H54 (cell line): ENCODE results near the gene CNTN5.
A peak's percentile ranks its signal among the peaks of the same experiment; 100 is the strongest.

Experiments
- DNase-seq: peaks from one replicate; pipeline ENCODE4 v3.0.0; 2011; ENCODE audit warnings: low spot score, mixed read lengths; ENCODE audit not compliant: insufficient read length
- FAIRE-seq: peaks from 3 replicates; lab custom pipeline; 2011; peaks lifted over from hg19 to GRCh38; lab: Jason Lieb, UNC
- POLR2A ChIP-seq: IDR thresholded peaks from 2 replicates; pipeline ENCODE4 v1.6.1; 2011; ENCODE audit warnings: low read depth, mild to moderate bottlenecking, low read length

The CNTN5 gene

DNA sequence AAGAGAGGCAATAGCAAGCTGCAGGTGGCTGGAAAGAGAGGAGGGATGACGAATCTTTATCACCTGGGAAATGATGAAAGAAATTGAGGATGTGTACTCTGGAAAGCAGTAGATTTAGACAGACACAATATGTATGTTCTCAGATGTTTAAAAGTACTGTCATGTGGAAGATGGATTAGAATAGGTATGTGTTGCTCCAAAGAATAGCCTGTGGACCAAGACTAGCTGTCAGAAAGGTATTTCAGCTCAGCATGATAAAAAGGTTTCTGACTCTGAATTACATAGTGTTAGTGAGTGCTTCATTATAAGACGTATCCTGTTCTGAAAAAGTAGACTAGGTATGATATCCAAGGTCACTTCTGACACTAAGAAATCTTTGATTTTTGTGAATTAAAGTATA, 322.4 kb downstream of the CNTN5 start:
- DNase-seq (no peak), FAIRE-seq (no peak)
- no peak for TF ChIP-seq POLR2A

DNA sequence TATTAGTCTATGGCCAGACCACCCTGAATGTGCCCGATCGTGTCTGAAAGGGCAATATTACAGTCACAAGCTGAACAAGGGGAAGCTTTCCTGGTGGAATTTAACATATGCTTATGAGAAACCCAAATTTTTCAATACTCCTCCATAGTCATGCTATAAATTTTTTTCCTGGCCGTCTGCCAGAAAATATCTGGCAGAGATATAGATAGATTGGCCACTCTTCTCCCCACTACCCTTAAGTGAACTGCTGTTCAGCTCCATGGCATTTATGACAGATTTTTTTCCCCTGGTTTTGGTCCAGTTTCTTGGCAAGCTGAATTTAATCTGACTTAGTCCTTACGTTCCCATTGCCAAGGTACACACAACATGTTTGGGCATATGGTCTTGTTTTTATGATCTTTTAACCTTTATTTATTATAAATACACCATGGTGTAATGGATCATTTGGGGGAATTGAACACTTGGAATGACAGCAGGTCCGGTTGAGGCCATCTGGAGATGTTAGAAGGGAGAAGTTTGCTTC, 328.5 kb downstream of the CNTN5 start:
- no peak for DNase-seq
- TF ChIP-seq POLR2A = no peak
- FAIRE-seq = no peak

DNA sequence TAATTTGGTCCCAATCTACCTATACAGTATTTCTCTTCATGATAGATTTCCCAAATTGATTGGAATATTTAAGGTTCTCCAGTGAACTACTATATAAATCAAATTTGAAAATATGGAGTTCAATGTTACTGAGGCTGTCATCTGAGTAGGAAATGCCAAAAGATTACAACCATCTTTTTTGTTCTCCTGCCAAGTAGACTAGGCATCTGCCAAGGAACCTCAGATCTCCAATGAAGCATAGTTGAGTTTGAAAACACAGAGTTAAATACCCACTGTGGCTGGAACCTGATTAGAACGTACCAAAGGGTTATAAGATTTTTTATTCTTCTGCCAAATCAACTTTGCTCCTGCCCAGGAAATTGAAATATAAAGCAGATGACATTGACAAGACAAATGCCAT, 330.9 kb downstream of the CNTN5 start:
- TF ChIP-seq POLR2A = no peak
- DNase-seq (no peak), FAIRE-seq (no peak)

DNA sequence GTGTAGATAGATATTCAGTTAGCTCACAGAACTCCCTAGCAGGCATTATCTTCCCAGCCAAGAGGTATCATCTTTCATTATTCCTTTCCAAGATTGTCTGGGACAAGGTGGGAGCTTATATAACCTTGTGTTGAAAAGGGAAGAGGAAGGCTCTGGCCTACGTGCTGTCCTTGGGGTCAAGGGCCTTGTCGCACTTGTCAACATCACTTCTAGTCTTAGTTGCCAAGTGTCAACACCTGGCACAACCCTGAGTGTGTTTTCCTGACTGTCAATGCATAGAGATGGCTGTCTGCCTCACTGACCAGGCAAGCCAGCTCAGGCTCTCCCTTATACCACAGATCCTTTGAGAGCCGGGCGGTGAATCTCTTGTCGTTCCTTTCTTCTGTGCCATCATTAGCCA, 331.9 kb downstream of the CNTN5 start:
- DNase-seq (no peak), FAIRE-seq (no peak)
- no peak for TF ChIP-seq POLR2A

DNA sequence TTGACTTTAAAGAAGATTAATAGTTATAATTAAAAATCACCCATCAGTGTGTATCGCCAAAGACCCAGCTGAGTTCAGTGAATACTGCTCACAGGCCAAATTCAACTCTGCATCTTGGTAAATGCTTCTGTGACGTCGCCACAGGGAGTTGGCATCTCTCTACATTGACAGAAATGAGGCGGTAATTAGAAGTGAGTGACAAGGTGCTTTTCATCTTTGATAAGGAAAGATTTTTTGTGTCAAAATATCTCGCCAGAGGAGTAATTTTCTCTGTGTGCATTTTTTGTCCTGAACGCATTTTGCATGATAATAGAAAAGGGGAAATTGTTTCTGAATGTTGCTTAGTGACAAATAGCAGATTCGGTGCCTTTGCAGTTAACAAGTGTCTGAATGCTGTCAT, 345.8 kb downstream of the CNTN5 start:
- DNase-seq (no peak), FAIRE-seq (no peak)
- TF ChIP-seq POLR2A = no peak

GRCh38 chr11:99368583-99368982, 347.8 kb downstream of the CNTN5 start:
- FAIRE-seq = no peak
- TF ChIP-seq POLR2A = no peak
- no peak for DNase-seq

DNA sequence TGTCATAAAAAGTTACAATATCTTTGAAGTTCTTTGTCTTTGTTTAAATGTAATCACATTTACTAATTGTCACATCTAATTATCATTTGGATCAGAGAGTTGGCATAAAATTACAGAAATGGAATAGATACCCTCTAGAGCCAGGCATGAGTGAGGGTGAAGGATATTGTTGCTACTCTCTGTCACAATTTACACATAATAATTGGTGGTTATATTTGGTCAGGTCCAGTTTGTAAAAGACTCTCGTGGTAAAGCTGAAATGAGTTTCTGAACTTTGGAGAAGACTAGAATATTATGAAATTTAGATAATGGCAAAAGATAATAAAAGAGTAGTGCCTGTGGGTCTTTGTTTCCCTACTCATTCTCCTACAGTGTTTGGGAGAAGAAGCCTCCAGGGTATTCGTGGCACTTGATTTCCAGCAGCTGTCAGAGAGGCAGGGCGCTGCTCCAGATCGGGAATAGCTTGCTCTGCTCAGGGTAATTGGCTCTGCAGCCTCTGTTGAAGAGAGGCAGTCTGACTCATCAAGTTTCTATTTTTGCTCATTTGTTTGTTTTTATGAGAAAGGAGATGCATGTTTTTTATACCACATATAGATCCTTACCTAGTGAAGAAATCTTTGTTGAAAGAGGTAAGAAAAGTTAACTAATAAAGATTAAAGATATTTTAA, 349.9 kb downstream of the CNTN5 start:
- DNase-seq (peak; percentile 2), FAIRE-seq (peak; percentile 62)
- TF ChIP-seq POLR2A = no peak

- DNase-seq = no peak
- FAIRE-seq = no peak
- TF ChIP-seq POLR2A = no peak
These were observed 350.5 kb downstream of the CNTN5 start for GRCh38 chr11:99371257-99371656.

DNA sequence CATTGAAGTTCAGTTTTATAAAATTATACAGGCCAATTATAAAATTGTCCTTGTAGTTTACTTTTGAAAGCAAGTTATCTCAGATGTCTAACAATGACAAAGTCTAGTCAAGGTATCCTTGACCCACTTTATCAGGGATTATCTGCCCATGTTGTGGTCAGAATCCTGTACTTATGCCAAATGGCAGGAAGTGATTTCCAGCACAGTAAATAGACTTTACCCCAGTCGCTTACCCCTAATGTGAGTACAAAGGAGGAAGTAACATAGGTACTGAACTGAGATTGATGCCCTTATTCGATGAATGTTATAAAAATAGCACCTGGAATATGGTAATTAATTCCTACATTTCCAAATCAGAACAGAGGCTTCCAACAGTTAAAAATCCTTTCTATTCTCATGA, 355.7 kb downstream of the CNTN5 start:
- no peak for TF ChIP-seq POLR2A
- FAIRE-seq (no peak), DNase-seq (no peak)

DNA sequence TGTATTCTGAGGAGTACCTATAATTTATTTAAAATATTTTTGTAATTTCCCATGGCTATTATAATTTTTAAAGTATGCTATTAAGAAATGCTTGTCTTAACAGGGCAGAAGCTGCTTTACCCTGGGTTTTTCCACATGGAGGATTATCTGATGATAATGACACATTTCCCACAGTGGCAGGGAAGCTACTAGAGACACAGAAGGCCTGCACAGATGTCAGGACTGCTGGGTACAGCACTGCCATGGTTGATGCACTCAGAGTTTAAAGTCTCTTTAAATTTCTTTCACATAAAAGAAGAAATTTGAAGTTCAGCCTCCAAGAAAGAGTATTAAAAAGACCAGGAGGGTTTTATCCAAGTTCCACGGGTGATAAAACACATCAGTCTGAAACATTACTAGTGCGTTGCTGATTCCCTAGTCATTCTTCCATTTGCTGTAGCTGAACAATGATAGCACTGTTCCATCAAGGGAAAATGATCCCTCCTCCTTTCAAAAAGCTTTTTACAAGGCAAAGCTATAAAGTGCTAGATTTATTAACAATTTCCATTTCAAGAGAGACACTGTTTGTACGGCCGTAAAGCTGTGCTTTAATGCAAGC, 363.0 kb downstream of the CNTN5 start:
- FAIRE-seq (no peak), DNase-seq (no peak)
- no peak for TF ChIP-seq POLR2A

DNA sequence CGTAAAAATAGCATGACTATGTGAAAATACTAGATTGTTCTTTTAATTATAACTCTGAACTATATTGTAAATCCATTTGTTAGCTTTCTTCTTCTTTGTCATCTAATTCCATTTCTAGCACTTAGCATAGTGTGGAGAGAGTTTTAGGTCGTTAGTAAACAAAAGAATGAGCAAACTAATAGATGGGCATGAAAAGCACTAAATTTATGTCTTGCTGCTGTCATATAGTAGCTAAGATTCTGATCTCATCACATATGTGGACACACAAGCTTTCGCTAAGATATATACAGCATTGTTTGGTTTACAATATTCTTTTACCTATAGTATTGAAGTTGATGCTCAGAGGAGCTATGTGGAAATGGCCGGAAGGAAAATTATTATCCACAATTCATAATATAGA, 370.5 kb downstream of the CNTN5 start:
- DNase-seq (no peak), FAIRE-seq (no peak)
- no peak for TF ChIP-seq POLR2A

- FAIRE-seq (no peak), DNase-seq (no peak)
- no peak for TF ChIP-seq POLR2A
These were observed 385.6 kb downstream of the CNTN5 start for GRCh38 chr11:99406345-99406744.

GRCh38 chr11:99410636-99411035, 389.9 kb downstream of the CNTN5 start:
- DNase-seq (no peak), FAIRE-seq (no peak)
- TF ChIP-seq POLR2A = no peak

DNA sequence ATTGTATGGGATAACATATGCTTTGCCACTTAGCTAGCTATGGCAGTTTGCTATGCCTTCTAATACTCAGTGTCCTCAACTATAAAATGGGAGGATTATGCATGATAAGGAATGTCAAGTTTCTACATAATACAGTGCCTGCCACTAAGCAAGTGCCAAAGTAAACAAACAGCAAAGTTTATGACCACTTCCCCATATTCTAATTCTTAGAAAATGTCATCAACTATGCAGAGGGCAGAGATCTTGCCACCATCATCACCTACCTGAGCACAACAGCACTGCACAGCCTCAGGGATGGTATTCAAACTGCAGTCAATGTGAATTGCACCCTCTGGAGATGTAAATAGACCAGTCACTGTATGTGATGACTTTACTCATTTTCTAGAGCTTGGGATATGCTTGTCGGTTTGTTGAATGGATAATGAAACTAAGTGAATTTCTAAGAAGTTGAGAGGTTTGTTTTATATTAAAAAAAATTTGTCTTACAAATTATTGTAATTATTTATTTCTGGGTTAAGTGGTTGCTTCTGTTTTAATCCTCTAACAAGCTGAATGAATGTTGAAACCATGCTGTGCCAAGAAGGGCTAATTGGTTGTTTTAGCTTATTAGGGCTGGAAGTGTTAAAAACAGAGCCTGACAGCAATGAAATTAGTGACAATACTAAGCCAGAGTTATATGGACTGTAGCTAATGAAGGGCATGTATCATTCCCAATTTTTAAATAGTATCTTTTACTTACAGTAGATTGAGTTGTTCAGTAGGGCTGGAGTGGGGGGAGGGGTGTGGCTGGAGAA, 398.4 kb downstream of the CNTN5 start:
- FAIRE-seq = no peak
- DNase-seq = no peak
- TF ChIP-seq POLR2A = no peak

GRCh38 chr11:99419991-99420390, 399.2 kb downstream of the CNTN5 start:
- no peak for FAIRE-seq
- TF ChIP-seq POLR2A = no peak
- DNase-seq = no peak
